Activated gamma-delta T cell treated with Interleukin-2 at 50 U/mL for 16 hours (primary cell): ENCODE measurements around the gene APMAP.
A peak's percentile ranks its signal among the peaks of the same experiment; 100 is the strongest.
"Not testable (repeated sequence)": the region's sequence is repeated elsewhere in the genome, so short reads cannot be mapped to it uniquely, and the experiment has no call there.

Experiments
- DNase-seq: peaks from one replicate; pipeline ENCODE4 v3.0.0-alpha.2; 2020

The APMAP gene

DNA sequence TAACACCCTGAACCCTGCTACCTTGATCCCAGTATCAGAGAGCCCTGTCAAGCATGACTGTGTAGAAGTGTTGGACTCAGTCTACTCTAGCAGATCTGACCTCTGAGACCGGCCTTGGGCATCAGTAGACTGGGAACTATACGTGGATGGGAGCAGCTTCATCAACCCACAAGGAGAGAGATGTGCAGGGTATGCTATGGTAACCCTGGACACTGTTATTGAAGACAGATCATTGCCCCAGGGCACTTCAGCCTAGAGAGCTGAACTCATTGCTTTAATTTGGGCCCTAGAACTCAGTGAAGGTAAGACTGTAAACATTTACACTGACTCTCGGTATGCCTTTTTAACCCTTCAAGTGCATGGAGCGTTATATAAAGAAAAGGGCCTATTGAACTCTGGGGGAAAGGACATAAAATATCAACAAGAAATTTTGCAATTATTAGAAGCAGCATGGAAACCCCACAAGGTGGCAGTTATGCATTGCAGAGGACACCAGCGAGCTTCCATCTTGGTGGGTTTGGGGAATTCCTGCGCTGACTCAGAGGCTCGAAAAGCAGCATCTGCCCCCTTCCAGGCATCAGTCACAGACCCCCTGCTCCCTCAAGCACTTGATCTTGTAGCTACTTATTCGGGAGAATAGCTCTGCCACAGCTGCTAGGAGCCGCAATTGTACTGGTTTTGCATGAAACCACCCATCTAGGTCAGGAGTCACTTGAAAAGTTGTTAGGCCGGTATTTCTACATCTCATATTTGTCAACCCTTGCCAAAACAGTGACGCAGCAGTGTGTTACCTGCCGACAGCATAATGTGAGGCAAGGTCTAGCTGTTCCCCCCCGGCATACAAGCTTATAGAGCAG, 62.5 kb downstream of the APMAP start:
- DNase-seq = peak; percentile 20

DNA sequence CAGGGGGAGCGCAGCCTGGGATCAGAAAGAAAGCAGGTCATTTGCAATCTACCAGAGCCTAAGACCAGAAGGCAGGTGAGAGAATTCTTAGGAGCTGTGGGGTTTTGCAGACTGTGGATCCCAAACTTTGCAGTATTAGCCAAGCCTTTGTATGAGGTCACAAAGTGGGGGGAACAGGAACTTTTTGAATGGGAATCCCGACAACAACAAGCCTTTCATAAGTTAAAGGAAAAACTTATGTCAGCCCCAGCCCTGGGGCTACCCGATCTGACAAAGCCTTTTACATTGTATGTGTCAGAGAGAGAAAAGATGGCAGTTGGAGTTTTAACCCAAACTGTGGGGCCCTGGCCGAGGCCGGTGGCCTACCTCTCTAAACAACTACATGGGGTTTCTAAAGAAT, 63.3 kb downstream of the APMAP start:
- not testable (repeated sequence) for DNase-seq

DNA sequence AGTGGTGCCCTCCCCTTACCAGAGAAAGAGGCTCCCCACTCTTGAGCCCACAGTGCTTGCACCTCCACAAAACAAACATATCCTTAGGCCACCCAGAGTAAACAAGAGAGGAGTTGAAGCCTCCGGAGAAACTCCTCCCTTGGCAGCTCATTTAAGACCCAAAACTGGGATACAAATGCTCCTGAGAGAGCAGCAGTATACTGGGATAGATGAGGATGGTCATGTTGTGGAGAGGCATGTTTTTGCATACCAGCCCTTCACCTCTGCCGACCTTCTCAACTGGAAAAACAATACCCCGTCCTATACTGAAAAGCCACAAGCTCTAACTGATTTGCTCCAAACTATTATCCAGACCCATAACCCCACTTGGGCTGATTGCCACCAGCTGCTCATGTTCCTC, 71.8 kb downstream of the APMAP start:
- not testable (repeated sequence) for DNase-seq

- DNase-seq = not testable (repeated sequence)
These were observed 72.9 kb downstream of the APMAP start for GRCh38 chr20:24919665-24920064.

DNA sequence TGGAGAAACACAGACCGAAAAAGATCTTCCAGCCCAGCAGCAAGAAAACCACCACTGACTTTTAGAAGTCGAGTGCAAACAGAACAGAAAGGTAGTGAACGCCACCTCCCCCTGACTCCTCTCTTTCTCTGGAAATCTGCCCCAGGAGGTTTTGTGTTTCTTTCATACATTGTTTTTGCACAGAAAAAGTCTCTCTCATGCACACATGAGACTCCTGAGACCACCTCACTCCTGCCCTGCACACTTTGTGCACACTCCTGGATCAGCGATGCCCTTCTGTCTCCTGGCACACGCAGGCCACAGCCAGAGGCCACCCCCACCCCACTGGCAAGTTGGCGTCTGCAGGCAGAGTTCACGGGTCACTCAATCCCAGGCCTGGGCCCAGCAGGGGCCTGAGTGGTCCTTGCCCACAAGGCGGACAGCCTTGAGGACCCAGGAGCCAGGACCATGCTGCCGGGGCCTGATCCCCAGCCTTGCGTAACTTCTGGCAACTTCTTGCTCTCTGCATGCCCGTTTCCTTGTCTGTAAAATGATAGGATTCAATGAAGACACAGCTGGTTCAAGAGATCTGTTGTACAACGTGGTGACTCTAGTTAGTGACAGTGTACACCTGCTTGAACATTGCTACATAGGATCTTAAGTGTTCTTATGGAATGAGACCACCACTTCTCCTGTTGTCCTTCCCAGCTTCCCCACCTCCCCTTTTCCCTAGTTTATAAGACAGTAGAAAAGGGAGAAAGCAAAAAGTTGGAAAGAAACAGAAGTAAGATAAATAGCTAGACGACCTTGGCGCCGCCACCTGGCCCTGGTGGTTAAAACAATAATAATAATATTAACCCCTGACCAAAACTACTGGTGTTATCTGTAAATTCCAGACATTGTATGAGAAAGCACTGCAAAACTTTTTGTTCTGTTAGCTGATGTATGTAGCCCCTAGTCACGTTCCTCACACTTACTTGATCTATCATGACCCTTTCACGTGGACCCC, 73.7 kb downstream of the APMAP start:
- DNase-seq = no peak

DNA sequence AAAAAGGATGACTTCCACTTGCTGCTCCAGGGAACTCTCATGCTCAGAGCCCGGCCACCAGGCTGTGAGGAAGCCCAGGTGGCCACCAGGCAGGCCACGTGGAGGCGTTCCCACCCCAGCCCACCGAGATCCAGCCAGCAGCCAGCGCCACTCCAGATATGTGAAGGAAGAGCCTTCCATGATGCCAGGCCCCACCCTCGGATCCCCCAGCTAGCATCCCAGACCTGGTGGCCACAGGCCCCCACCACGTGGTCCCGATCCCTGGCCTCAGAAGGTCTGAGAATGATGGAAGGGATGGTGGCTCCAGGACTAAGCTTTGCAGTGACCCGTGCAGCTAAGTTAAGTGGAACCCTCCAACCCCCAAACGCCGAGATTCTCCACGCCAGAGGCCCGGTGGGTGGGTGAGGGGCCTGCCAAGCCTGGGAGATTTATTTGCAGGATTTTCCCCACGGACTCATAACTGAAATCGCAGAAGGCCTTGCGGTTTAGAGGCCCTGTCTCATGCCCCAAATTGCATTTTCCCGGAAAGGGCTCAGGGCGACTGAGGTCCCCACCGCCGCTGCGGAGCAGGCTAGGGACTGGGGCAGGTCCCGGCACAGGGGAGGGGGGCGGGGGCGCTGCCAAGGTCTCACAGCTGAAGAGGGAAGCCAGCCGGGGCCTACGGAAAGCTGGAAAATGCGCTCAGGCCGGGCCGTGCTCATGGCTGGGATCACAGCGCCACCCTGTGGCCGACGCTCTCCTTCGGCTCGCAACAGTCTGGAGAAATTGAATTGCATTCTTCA, 74.6 kb downstream of the APMAP start:
- peak; percentile 36 for DNase-seq

DNA sequence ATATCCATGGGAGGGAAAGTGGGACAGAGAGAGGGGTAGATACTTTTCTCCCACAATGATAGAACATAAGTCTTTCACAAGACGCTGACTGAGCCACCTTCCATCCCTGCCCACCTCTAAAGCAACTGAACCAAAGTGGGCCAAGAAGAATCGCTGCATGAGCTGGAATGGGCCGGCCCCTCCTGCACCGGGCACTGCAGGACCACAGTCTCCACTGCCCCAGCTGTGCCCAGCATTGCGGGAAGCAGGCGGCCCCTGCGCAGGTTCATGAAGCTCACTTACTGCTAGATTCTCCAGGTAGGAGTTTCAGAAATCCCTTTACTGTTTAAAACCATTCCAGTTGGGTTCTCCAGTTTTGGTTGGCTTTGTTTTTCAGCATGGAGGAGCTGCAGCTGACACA, 75.5 kb downstream of the APMAP start:
- DNase-seq = no peak

DNA sequence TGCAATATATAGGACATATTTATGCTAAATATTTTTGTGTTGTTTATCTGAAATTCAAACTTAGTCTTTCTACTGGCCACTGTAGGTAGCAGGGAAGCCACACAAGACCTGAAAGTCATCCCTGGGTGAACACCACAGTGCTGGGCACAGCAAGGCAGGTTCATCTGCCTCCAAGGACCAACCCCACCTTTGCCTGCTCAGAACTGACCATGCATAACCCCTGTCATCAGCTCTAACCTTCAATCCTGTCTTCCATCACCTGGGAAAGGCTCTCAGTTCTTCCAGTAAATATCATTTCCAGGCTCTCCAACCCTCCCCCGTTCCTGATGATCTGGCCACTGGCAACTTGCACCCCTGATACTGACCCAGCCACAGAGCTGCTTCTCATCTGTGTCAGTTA, 76.1 kb downstream of the APMAP start:
- no peak for DNase-seq

- no peak for DNase-seq
These were observed 76.7 kb downstream of the APMAP start for GRCh38 chr20:24915892-24916291.

- DNase-seq = no peak
These were observed 77.1 kb downstream of the APMAP start for GRCh38 chr20:24915440-24915839.

DNA sequence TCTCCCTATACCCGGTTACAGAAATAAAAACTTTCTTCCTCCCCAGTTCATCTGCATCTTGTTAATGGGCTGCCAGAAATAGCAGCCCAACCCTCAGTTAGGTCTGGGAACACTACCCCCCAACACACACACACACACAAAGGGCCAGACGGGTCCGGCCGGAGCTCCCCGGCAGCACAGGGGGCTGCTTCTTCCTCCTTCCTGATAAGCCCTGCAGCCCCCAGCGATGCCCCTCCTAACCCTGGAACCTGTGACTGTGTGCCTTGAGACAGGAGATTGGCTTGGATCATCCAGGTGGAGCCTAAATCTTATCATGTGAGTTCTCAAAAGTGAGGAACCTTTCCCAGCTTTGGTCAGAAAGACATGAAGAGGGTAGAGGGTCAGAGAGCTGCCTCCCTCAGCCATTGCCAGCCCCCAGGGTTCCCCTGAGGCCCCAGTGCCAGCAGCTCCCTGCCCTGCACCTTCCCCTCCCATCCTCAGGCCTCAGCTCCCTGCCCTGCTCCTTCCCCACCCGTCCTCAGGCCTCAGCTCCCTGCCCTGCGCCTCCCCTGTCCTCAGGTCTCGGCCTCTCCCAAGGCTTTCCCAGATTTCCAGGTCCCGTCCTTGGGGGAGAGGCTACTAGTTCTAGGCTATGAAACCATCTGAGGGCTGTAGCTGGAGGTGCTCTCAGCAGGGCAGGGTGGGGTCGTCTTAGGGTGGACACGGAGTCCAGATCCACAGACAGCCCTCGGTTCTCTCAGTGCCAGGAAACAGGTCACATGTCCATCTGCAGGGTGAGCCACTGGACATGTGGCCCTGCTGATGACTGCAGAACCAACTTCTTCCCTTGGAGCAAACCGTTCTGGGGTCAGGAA, 77.9 kb downstream of the APMAP start:
- no peak for DNase-seq

- DNase-seq = no peak
These were observed 79.4 kb downstream of the APMAP start for GRCh38 chr20:24913076-24913628.
